BLaER1 treated with 17β-estradiol and CSF1 and Interleukin-3, amounts not matched to agents 10 nM and 100 nM (cell line): ENCODE measurements around the gene FAM131A.

ENCODE experiments used
- H3K27ac ChIP-seq, 11 experiments: shearing (Covaris generic); formaldehyde crosslinking; 2 replicates each; pipeline ENCODE4 v1.8.1; 2022
- H3K27me3 ChIP-seq, 11 experiments: shearing (Covaris generic); formaldehyde crosslinking; 2 replicates each; pipeline ENCODE4 v1.8.1; 2022
- H3K36me3 ChIP-seq, 11 experiments: shearing (Covaris generic); formaldehyde crosslinking; 2 replicates each; pipeline ENCODE4 v1.8.1; 2022
- H3K4me1 ChIP-seq, 10 experiments: shearing (Covaris generic); formaldehyde crosslinking; 2 replicates each; pipeline ENCODE4 v1.8.1; 2022
- H3K4me2 ChIP-seq, 11 experiments: shearing (Covaris generic); formaldehyde crosslinking; 2 replicates each; pipeline ENCODE4 v1.8.1; 2022
- H3K4me3 ChIP-seq, 10 experiments: shearing (Covaris generic); formaldehyde crosslinking; 2 replicates each; pipeline ENCODE4 v1.8.1; 2022
- H3K9ac ChIP-seq, 11 experiments: shearing (Covaris generic); formaldehyde crosslinking; 2 replicates each; pipeline ENCODE4 v1.8.1; 2022
- H3K9me3 ChIP-seq, 11 experiments: shearing (Covaris generic); formaldehyde crosslinking; replicated peaks in 1 of 11; 2 replicates each; pipeline ENCODE4 v1.8.1; 2022
- H4K20me1 ChIP-seq, 11 experiments: shearing (Covaris generic); formaldehyde crosslinking; 2 replicates each; pipeline ENCODE4 v1.8.1; 2022
- Cebpa-rat ChIP-seq, 11 experiments: shearing (Covaris generic); IDR thresholded peaks; 2 replicates each; pipeline ENCODE4 v1.8.1; 2022

FAM131A gene

DNA sequence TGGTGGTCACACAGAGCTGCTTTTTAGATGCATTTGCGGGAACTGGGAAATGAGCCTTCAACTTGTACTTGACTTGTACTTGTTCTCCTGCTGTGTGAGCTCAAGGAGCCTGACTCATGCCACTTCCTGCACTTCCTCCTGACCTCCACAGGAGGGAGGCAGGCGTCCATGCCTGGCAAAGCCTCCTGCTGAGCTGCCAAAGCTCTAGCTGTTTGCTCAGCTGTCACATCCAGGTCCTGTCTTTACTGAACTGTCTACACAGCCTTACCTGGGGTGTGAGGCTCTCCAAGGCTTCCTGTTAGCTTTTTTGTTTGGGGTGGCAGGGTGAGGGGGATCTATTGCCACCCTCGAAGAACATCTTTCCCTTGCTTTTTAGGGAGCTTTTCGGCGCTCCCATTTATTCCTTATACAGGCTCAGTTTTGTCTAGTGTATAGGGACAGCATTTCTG is 34.2 kb downstream of the FAM131A start:
- no peak for TF ChIP-seq Cebpa-rat (IDR thresholded peaks at IDR 0.05)
- H3K4me1 ChIP-seq = peaks cover 0 to 18% (median 6%) of the 10 kb centered on the region in 10 experiments; a peak in 12 of 20 replicates
- peaks cover 14 to 50% (median 41%) of the 10 kb centered on the region in 11 experiments; a peak in 18 of 22 replicates for H4K20me1 ChIP-seq
- H3K27ac ChIP-seq = no peak overlapping the region
- no peaks in the 10 kb centered on the region for H3K9me3 ChIP-seq
- peaks cover 31 to 43% (median 39%) of the 10 kb centered on the region in 11 experiments for H3K36me3 ChIP-seq
- H3K9ac ChIP-seq = no peak overlapping the region
- peak overlapping the region in 2 of 11 experiments; percentile 11 to 35; a peak in 1 of 22 replicates for H3K4me2 ChIP-seq
- peaks cover 0 to 12% (median 0%) of the 10 kb centered on the region in 11 experiments; a peak in 5 of 22 replicates for H3K27me3 ChIP-seq
- no peak overlapping the region for H3K4me3 ChIP-seq

DNA sequence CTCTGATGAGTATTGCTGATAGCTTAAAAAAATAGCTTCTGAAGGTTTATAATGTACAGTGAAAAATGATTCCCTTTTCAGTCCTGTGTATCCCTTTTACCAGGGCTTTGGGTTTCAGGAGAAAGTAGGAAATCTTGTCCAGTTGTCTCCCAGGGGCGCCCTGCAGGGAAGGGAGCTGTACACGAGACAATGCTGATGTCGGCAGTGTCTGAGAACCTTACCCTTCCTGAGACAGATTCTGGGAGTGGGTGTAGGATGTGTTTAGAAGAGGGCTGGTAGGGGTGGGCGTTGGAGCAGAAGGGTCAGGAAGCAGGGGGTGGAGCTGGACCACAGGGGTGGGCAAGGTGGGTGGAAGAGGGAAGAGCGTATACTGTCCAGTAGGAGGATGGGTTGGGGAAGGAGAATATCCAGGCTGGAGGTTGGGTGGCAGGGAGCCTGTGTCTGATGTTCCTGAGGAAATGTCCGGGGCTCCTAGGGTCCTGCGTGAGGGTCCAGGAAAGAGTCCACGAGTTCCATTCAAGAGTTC is 35.0 kb downstream of the FAM131A start:
- H3K27ac ChIP-seq = no peak overlapping the region
- peak overlapping the region in 2 of 11 experiments; percentile 21 to 23; a peak in 2 of 22 replicates for H3K4me2 ChIP-seq

DNA sequence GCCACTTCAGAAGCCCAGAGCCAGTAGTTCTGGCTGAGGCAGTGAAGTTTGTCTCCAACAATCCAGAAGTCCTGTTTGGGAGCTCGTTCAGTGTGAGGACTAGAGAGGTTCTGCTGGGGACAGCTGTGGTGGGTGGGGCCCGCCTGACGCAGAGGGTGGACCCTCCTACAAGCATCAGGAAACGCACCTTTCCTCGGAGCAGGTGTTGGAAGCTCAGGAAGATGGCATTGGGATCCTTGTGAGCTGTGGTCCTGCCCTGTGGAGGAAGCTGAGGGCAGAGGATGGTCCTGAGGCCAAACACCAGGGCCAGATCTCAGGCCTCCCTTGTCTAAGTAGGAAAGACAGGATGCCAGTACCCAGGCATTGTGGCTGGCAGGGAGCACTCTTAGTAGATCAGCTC is 35.5 kb downstream of the FAM131A start:
- H3K4me1 ChIP-seq = peaks cover 0 to 15% (median 7%) of the 10 kb centered on the region in 10 experiments; a peak in 12 of 20 replicates
- H3K27ac ChIP-seq = no peak overlapping the region
- H4K20me1 ChIP-seq = peaks cover 7 to 45% (median 34%) of the 10 kb centered on the region in 11 experiments; a peak in 18 of 22 replicates
- peak overlapping the region in 1 of 11 experiments; percentile 23; a peak in 2 of 22 replicates for H3K4me2 ChIP-seq
- no peak for TF ChIP-seq Cebpa-rat (IDR thresholded peaks at IDR 0.05)
- H3K36me3 ChIP-seq = peaks cover 19 to 30% (median 26%) of the 10 kb centered on the region in 11 experiments
- H3K4me3 ChIP-seq = no peak overlapping the region
- H3K9me3 ChIP-seq = no peaks in the 10 kb centered on the region
- H3K9ac ChIP-seq = peak overlapping the region in 3 of 11 experiments; percentile 1 to 28 (median 9); a peak in 1 of 22 replicates
- H3K27me3 ChIP-seq = peaks cover 8 to 22% (median 12%) of the 10 kb centered on the region in 11 experiments

More for the DNA sequence above, 35.0 kb downstream of the FAM131A start:
- Histone ChIP-seq H3K9ac (peak overlapping the region in 1 of 11 experiments; percentile 28; a peak in 1 of 22 replicates), H3K27me3 (peaks cover 2 to 16% (median 7%) of the 10 kb centered on the region in 11 experiments; a peak in 21 of 22 replicates), H3K4me1 (peaks cover 0 to 15% (median 5%) of the 10 kb centered on the region in 10 experiments; a peak in 11 of 20 replicates), H3K9me3 (no peaks in the 10 kb centered on the region), H3K36me3 (peaks cover 24 to 36% (median 31%) of the 10 kb centered on the region in 11 experiments), H3K4me3 (no peak overlapping the region), H4K20me1 (peaks cover 9 to 46% (median 36%) of the 10 kb centered on the region in 11 experiments; a peak in 18 of 22 replicates)
- TF ChIP-seq Cebpa-rat (IDR thresholded peaks at IDR 0.05) = no peak

DNA sequence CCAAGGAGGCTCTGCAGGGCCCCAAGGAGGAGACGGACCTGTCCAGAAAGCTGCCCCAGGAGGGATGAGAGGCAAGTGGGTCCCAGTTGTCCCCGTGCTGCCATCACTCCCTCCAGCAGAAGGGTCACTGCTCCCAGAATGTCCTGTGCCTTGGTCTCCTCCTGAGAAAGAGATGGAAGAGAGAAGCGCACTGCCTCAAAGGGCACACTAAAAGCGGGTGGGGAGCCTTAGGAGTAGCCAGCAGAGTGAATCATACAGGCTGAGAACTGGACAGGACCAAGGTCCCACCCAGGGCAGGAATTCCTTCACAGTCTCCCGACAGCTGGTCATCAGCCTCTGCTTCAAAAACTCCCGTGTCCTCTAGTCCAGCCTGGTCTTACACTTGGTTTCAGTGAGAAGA is 36.0 kb downstream of the FAM131A start:
- no peak overlapping the region for H3K27ac ChIP-seq
- no peak overlapping the region for H3K4me2 ChIP-seq
- H3K4me1 ChIP-seq = peaks cover 0 to 16% (median 11%) of the 10 kb centered on the region in 10 experiments; a peak in 12 of 20 replicates
- no peaks in the 10 kb centered on the region for H3K9me3 ChIP-seq
- no peak for TF ChIP-seq Cebpa-rat (IDR thresholded peaks at IDR 0.05)
- H3K4me3 ChIP-seq = no peak overlapping the region
- peaks cover 14 to 25% (median 21%) of the 10 kb centered on the region in 11 experiments for H3K36me3 ChIP-seq
- peaks cover 13 to 27% (median 17%) of the 10 kb centered on the region in 11 experiments for H3K27me3 ChIP-seq
- peak overlapping the region in 2 of 11 experiments; percentile 1 to 9; a peak in 1 of 22 replicates for H3K9ac ChIP-seq
- H4K20me1 ChIP-seq = peaks cover 4 to 45% (median 30%) of the 10 kb centered on the region in 11 experiments; a peak in 19 of 22 replicates

DNA sequence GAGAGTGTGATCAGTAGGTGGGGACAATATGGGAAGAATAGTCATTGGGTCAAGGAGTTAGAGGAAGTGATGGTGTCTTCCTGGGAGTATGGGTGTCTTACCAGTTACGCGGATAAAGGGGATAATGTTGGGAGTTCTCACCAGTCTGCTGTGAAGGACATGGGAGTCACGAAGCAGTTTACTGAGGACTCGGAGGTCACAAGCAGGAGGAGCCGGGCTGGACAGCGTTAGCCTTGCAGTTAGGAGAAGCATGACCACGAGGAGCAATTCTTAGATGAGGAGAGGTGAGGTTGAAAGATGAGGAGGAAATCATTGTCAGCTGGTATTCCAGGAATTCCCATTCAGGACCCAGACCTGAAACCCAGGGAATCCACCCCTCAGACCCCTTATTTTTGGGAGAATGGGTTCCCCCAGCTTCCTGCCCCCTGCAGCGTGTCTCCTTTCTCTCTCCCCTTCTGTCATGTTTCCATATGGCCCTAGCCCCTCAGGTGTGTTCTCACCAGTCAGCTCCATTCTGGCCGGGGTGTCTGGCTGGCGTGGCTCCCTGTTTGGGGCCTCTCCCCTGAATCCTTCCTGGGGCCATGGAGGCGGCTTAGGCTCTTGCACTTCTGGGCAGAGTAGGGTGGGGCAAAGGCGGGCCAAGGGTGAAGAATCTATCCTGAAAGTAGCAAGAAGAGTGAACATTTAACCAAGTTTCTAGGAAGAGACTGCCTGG is 38.5 kb downstream of the FAM131A start:
- Histone ChIP-seq H3K4me2 (no peak overlapping the region), H3K4me3 (no peak overlapping the region), H3K4me1 (peaks cover 5 to 21% (median 17%) of the 10 kb centered on the region in 10 experiments; a peak in 16 of 20 replicates), H3K27me3 (peaks cover 34 to 52% (median 42%) of the 10 kb centered on the region in 11 experiments), H3K36me3 (peaks cover 0 to under 1% (median 0%) of the 10 kb centered on the region in 11 experiments; a peak in 2 of 22 replicates), H3K27ac (no peak overlapping the region), H3K9me3 (no peaks in the 10 kb centered on the region), H3K9ac (no peak overlapping the region), H4K20me1 (peaks cover 0 to 35% (median 11%) of the 10 kb centered on the region in 11 experiments; a peak in 13 of 22 replicates)
- no peak for TF ChIP-seq Cebpa-rat (IDR thresholded peaks at IDR 0.05)

DNA sequence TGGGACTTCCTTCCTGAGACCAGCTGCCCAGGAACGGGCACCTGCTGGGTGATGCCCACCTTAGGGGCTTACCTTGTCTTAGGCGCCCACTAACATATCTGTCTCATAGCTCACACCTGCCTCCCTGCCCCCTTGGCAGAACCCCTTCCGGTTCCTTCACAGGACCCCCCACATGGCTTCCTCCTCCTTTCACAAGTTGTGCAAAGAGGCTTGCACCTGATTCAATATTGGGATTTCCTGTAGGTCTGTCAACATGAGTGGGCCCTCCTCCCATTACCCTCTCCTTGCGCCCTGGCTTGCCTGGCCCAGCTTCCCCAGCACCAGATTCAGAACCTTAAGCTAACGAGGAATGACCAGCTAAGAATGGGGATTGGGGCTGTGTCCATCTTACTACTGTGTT is 40.0 kb downstream of the FAM131A start:
- no peaks in the 10 kb centered on the region for H3K9me3 ChIP-seq
- no peak overlapping the region for H3K27ac ChIP-seq
- H3K4me2 ChIP-seq = peak overlapping the region in 6 of 11 experiments; percentile 6 to 41 (median 16); a peak in 5 of 22 replicates
- peaks cover 5 to 25% (median 19%) of the 10 kb centered on the region in 10 experiments; a peak in 16 of 20 replicates for H3K4me1 ChIP-seq
- H3K36me3 ChIP-seq = no peaks in the 10 kb centered on the region
- no peak overlapping the region for H3K4me3 ChIP-seq
- H4K20me1 ChIP-seq = peaks cover 0 to 45% (median 17%) of the 10 kb centered on the region in 11 experiments; a peak in 14 of 22 replicates
- H3K9ac ChIP-seq = no peak overlapping the region
- no peak for TF ChIP-seq Cebpa-rat (IDR thresholded peaks at IDR 0.05)
- H3K27me3 ChIP-seq = peaks cover 48 to 66% (median 57%) of the 10 kb centered on the region in 11 experiments

DNA sequence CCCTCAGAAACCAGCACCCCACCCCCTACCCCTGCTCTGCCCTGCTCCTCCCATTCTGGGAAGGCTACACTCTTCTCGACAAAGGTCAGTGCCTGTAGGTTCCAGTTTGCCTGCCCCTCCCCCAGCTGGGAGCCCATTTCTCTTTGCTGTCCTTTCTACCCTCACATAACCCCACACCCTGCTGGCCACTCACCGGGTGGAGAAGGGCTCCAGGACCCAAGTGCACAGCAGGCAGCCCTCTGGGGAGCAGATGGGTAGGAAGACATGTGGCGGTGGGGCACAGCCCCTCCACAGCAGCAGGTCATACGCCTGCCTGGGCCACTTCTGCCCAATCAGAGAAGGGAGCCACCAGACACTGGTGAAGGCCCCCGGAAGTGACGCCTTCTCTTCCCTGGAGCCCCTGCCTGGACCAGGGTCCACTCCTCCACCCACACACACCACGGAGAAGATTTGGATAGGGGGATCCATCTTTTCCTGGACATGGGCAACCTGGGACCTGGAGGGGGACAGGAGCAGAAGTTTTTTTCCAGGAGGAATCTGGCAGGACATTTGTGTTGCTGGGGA is 40.6 kb downstream of the FAM131A start, which contains the start of gene THPO:
TSS of gene THPO (minus strand) at position 326 of the 564 bp plus-strand sequence. CDS start 1,948 bp downstream, outside the sequence.
- no peak within 1 kb of the TSS for H3K27ac ChIP-seq
- no peaks in the 10 kb centered on the region for H3K9me3 ChIP-seq
- peaks cover 54 to 72% (median 63%) of the 10 kb centered on the region in 11 experiments for H3K27me3 ChIP-seq
- no peaks in the 10 kb centered on the region for H3K36me3 ChIP-seq
- H3K4me3 ChIP-seq = no peak within 1 kb of the TSS
- no peak within 1 kb of the TSS for H3K9ac ChIP-seq
- peaks cover 0 to 46% (median 22%) of the 10 kb centered on the region in 11 experiments; a peak in 14 of 22 replicates for H4K20me1 ChIP-seq
- TF ChIP-seq Cebpa-rat (IDR thresholded peaks at IDR 0.05) = no peak
- peaks cover 5 to 25% (median 17%) of the 10 kb centered on the region in 10 experiments; a peak in 16 of 20 replicates for H3K4me1 ChIP-seq
- peak within 1 kb of the TSS in 8 of 11 experiments; percentile 2 to 41 (median 14); a peak in 9 of 22 replicates for H3K4me2 ChIP-seq

DNA sequence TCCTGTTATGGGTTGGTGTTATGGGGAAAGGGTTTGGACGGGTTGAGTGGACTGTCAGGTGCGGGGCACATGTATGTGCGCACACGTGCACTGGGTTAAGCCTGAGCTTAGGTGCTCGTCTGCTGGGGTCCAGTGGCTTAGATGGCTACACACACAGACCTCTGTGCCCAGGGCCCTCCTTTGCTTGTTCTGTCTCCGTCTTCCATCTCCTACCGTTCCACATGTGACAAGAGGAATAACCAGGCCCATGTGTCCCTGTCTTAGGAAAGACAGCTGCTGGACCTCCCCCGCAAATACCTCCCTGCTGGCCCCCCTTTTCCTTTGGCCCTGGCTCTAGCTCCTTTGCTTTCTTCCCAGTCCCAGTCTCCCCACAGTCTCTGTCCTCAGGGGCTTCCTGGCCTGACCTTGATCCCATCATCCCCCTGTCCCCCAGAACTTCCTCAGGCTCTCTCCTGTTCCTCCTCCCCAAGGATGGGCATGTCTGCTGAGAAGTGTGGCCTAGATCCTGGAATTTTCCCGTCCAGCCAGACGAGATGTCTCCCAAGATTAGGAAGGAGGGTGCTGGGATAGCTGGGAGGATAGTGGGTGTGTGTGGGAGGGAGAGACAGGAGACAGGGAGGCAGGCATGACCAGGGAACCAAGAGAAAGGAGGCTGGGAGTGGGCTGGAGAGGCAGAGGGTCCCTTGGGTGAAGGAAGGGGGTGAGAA is 41.4 kb downstream of the FAM131A start:
- Histone ChIP-seq H3K9ac (no peak overlapping the region), H3K4me3 (no peak overlapping the region)
- no peak for TF ChIP-seq Cebpa-rat (IDR thresholded peaks at IDR 0.05)

More for the DNA sequence above, 41.4 kb downstream of the FAM131A start:
- H3K27ac ChIP-seq = no peak overlapping the region
- H4K20me1 ChIP-seq = peaks cover 0 to 51% (median 17%) of the 10 kb centered on the region in 11 experiments; a peak in 14 of 22 replicates
- no peaks in the 10 kb centered on the region for H3K9me3 ChIP-seq
- H3K27me3 ChIP-seq = peaks cover 60 to 81% (median 71%) of the 10 kb centered on the region in 11 experiments
- 0 out of 22 replicates have a peak overlapping the region, but pooled peaks of 1 of the 11 experiments have one; percentile 41 for H3K4me2 ChIP-seq
- no peaks in the 10 kb centered on the region for H3K36me3 ChIP-seq
- H3K4me1 ChIP-seq = peaks cover 5 to 25% (median 17%) of the 10 kb centered on the region in 10 experiments; a peak in 16 of 20 replicates
